Fibroblast of upper back skin (primary cell): ENCODE results near the gene TUG1.
A peak's percentile ranks its signal among the peaks of the same experiment; 100 is the strongest.

Experiments
- DNase-seq: peaks from one replicate; pipeline ENCODE4 v3.0.0-alpha.2; 2013

TUG1 gene

GRCh38 chr22:30968924-30969531 lies at the start of gene TUG1:
Gene TUG1 (plus strand): TSS chr22:30969265.
- peak; percentile 99 for DNase-seq

- no peak for DNase-seq
Observed at GRCh38 chr22:30919973-30920372, 49.1 kb upstream of the TUG1 start.

- peak; percentile 63 for DNase-seq
Observed at GRCh38 chr22:30920407-30920806, 48.7 kb upstream of the TUG1 start.

GRCh38 chr22:30921108-30921507 lies 48.0 kb upstream of the TUG1 start:
- DNase-seq: no peak

GRCh38 chr22:30922151-30922611 lies 46.9 kb upstream of the TUG1 start:
- peak; percentile 53 for DNase-seq

- DNase-seq: no peak
Observed at GRCh38 chr22:30923168-30923900, 45.7 kb upstream of the TUG1 start.

- no peak for DNase-seq
Observed at GRCh38 chr22:30925667-30926066, 43.4 kb upstream of the TUG1 start.

- DNase-seq: no peak
Observed at GRCh38 chr22:30926706-30927105, 42.4 kb upstream of the TUG1 start.

GRCh38 chr22:30927806-30928205 lies 41.3 kb upstream of the TUG1 start:
- no peak for DNase-seq

- no peak for DNase-seq
Observed at GRCh38 chr22:30928401-30928800, 40.7 kb upstream of the TUG1 start.

GRCh38 chr22:30930228-30930627 lies 38.8 kb upstream of the TUG1 start:
- no peak for DNase-seq

- DNase-seq: no peak
Observed at GRCh38 chr22:30931541-30932300, 37.3 kb upstream of the TUG1 start.

GRCh38 chr22:30932661-30933060 lies 36.4 kb upstream of the TUG1 start:
- no peak for DNase-seq

GRCh38 chr22:30933457-30933856 lies 35.6 kb upstream of the TUG1 start:
- DNase-seq: no peak

GRCh38 chr22:30934053-30934452 lies 35.0 kb upstream of the TUG1 start:
- no peak for DNase-seq

- DNase-seq: no peak
Observed at GRCh38 chr22:30940685-30941362, 28.2 kb upstream of the TUG1 start.

GRCh38 chr22:30941363-30941740 lies 27.7 kb upstream of the TUG1 start:
- DNase-seq: no peak

GRCh38 chr22:30943368-30943767 lies 25.7 kb upstream of the TUG1 start:
- DNase-seq: no peak

GRCh38 chr22:30944986-30945385 lies 24.1 kb upstream of the TUG1 start:
- no peak for DNase-seq

GRCh38 chr22:30945653-30946052 lies 23.4 kb upstream of the TUG1 start:
- no peak for DNase-seq

GRCh38 chr22:30946354-30946753 lies 22.7 kb upstream of the TUG1 start:
- no peak for DNase-seq

- DNase-seq: no peak
Observed at GRCh38 chr22:30947173-30947815, 21.8 kb upstream of the TUG1 start.
